A673 (cell line): ENCODE measurements around the gene EEFSEC.

Experiments
- CTCF ChIP-seq: fragments of 300-800, 200-600 bp; sonication (generic); conservative IDR thresholded peaks from 2 replicates; pipeline ENCODE4 v1.5.1; 2017; ENCODE audit warnings: low read depth, mild to moderate bottlenecking, antibody characterized with exemption, low read length, moderate library complexity, mixed read lengths
- EZH2 ChIP-seq: fragments of 200-600 bp; sonication (generic); IDR thresholded peaks from 2 replicates; pipeline ENCODE4 v1.6.1; 2017; ENCODE audit warnings: borderline replicate concordance, low read depth, mild to moderate bottlenecking, mixed read lengths, antibody characterized with exemption, low read length; ENCODE audit not compliant: poor library complexity, severe bottlenecking

DNA sequence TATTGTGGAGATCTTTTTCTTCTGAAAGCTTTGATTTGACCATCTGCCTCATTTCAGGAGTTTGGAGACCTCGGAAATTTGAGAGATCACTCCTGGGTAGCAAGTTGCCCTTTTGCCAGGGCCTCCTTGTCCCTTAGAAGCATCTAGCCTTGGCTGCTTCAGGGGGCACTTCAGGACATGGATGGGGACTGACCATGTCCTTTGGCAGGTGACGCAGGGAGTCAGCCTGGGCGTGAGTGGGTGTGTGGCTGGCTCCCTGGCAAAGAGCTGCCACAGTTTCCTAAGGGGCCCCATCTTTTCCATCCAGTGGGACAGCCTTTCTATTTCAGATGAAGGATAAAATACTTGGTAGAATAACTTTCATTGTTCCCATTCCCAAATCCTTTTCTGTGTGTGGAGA lies 27.6 kb downstream of the EEFSEC start:
- TF ChIP-seq CTCF (no peak), EZH2 (no peak)
